DOHH2 (cell line): ENCODE measurements around the gene NANP.

ENCODE experiments used
- H3F3A ChIP-seq: fragments of 200-600 bp; sonication (generic), shearing (Covaris generic); 2 replicates; pipeline ENCODE4 v1.6.0; 2016; ENCODE audit warnings: antibody characterized with exemption, mild to moderate bottlenecking; ENCODE audit not compliant: control insufficient read depth, insufficient read depth
- H3K27ac ChIP-seq: fragments of 200-600 bp; sonication (generic); 2 replicates; pipeline ENCODE4 v1.5.1; 2014; ENCODE audit warnings: low read depth, mild to moderate bottlenecking, low read length, moderate library complexity
- H3K27me3 ChIP-seq: fragments of 200-600 bp; sonication (generic); 2 replicates; pipeline ENCODE4 v1.6.1; 2014; ENCODE audit warnings: mild to moderate bottlenecking, low read length, mixed read lengths; ENCODE audit not compliant: control insufficient read depth
- H3K36me3 ChIP-seq: fragments of 200-600 bp; sonication (generic); 2 replicates; pipeline ENCODE4 v1.6.1; 2014; ENCODE audit warnings: mild to moderate bottlenecking, low read length, moderate library complexity, mixed read lengths; ENCODE audit not compliant: control insufficient read depth
- H3K4me1 ChIP-seq: fragments of 200-600 bp; sonication (generic); 2 replicates; pipeline ENCODE4 v1.6.1; 2014; ENCODE audit warnings: mild to moderate bottlenecking, low read length, mixed read lengths; ENCODE audit not compliant: control insufficient read depth
- H3K4me2 ChIP-seq: fragments of 200-600 bp; sonication (generic); 2 replicates; pipeline ENCODE4 v1.6.0; 2014; ENCODE audit warnings: mild to moderate bottlenecking, low read length, moderate library complexity
- H3K4me3 ChIP-seq: fragments of 200-600 bp; sonication (generic); 2 replicates; pipeline ENCODE4 v1.5.1; 2014; ENCODE audit warnings: mild to moderate bottlenecking, low read length, mixed read lengths
- H3K79me2 ChIP-seq: fragments of 200-600 bp; sonication (generic); 2 replicates; pipeline ENCODE4 v1.6.1; 2014; ENCODE audit warnings: mild to moderate bottlenecking, low read length, mixed read lengths; ENCODE audit not compliant: control insufficient read depth
- H3K9me2 ChIP-seq: fragments of 200-600 bp; sonication (generic); replicated peaks from 2 replicates; pipeline ENCODE4 v1.6.1; 2014; ENCODE audit warnings: mild to moderate bottlenecking, low read length, mixed read lengths; ENCODE audit not compliant: control insufficient read depth
- H3K9me3 ChIP-seq: fragments of 200-600 bp; sonication (generic); 2 replicates; pipeline ENCODE4 v1.6.1; 2014; ENCODE audit warnings: antibody characterized with exemption, low read length, mixed read lengths; ENCODE audit not compliant: control insufficient read depth, insufficient read depth
- H4K20me1 ChIP-seq: fragments of 200-600 bp; sonication (generic); 2 replicates; pipeline ENCODE4 v1.6.0; 2014; ENCODE audit warnings: low read depth, mild to moderate bottlenecking, antibody characterized with exemption, low read length, moderate library complexity; ENCODE audit not compliant: control insufficient read depth, insufficient read depth
- CTCF ChIP-seq: fragments of 200-600 bp; sonication (generic); IDR thresholded peaks from one replicate; pipeline ENCODE4 v1.5.1; 2014; ENCODE audit warnings: antibody characterized with exemption, mild to moderate bottlenecking, low read depth, low read length; ENCODE audit not compliant: poor library complexity, severe bottlenecking
- EZH2phosphoT487 ChIP-seq: fragments of 200-600 bp; sonication (generic); IDR thresholded peaks from 2 replicates; pipeline ENCODE4 v1.6.1; 2017; ENCODE audit warnings: borderline replicate concordance, mild to moderate bottlenecking, antibody characterized with exemption, low read length, moderate library complexity, mixed read lengths

Gene NANP

DNA sequence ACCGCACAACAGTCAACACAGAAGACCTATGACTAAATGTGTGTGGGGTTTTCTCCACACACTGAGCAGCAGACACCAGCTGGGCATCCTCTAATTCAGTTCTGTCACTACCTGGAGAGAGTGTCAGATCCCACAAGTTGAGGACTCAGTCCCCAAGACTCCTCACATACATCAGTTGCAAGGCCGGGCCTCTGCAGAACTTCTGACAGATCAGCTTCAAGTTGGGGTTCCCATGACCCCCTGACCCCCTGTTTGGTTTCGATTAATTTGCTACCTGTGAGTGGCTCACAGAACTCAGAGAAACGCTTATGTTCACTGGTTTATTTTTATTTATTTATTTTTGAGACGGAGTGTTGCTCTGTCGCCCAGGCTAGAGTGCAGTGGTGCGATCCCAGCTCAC is 35.3 kb downstream of the NANP start:
- Histone ChIP-seq H3K36me3 (no peaks in the 10 kb centered on the region), H4K20me1 (no peaks in the 10 kb centered on the region), H3K79me2 (no peaks in the 10 kb centered on the region), H3K4me3 (no peak overlapping the region), H3K4me1 (no peaks in the 10 kb centered on the region), H3K4me2 (no peak overlapping the region), H3K9me3 (0 out of 2 replicates have a peak, but pooled peaks cover 4% of the 10 kb centered on the region), H3K27ac (no peak overlapping the region), H3F3A (no peaks in the 10 kb centered on the region), H3K27me3 (no peaks in the 10 kb centered on the region), H3K9me2 (no peaks in the 10 kb centered on the region)
- no peak for TF ChIP-seq CTCF
- no peak for TF ChIP-seq EZH2phosphoT487

DNA sequence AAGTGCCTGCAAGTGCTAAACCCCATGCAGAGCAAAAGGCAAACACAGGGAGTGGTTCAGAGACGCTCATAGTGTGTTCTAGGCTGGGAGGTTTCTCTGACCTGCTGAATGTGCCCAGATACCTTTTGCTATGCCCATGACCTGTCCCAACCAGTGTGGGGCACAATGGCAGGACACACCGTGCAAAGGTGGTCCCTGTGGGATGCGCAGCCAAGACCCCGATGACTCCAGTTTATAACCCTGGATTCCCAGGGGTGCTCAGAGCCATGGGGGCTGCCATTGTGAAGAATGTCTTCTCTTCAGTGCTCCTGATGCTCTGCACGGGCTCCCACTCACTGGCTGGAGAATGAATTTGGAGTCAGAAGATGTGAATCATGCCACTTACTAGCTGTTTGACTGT is 36.3 kb downstream of the NANP start:
- Histone ChIP-seq H3K4me3 (no peak overlapping the region), H3K9me3 (0 out of 2 replicates have a peak, but pooled peaks cover 4% of the 10 kb centered on the region), H3K79me2 (no peaks in the 10 kb centered on the region), H3K9me2 (no peaks in the 10 kb centered on the region), H3K27me3 (no peaks in the 10 kb centered on the region), H3K4me2 (no peak overlapping the region), H3F3A (no peaks in the 10 kb centered on the region), H3K27ac (no peak overlapping the region), H4K20me1 (no peaks in the 10 kb centered on the region), H3K36me3 (no peaks in the 10 kb centered on the region), H3K4me1 (no peaks in the 10 kb centered on the region)
- TF ChIP-seq CTCF: no peak
- no peak for TF ChIP-seq EZH2phosphoT487

GRCh38 chr20:25586877-25587276 is 36.9 kb downstream of the NANP start:
- Histone ChIP-seq H3K27ac (no peak overlapping the region), H3K4me3 (no peak overlapping the region), H4K20me1 (no peaks in the 10 kb centered on the region), H3K27me3 (no peaks in the 10 kb centered on the region), H3K36me3 (no peaks in the 10 kb centered on the region), H3K4me1 (no peaks in the 10 kb centered on the region), H3K4me2 (no peak overlapping the region), H3F3A (no peaks in the 10 kb centered on the region), H3K9me3 (0 out of 2 replicates have a peak, but pooled peaks cover 4% of the 10 kb centered on the region), H3K79me2 (no peaks in the 10 kb centered on the region), H3K9me2 (no peaks in the 10 kb centered on the region)
- TF ChIP-seq EZH2phosphoT487 (no peak), CTCF (no peak)
